Liver (tissue), 3 donors: ENCODE results near the gene GVQW3.

Experiments
- ATF3 ChIP-seq: IDR thresholded peaks from 2 replicates; pipeline ENCODE4 v1.6.1; 2016; ENCODE audit warnings: antibody characterized with exemption
- CTCF ChIP-seq: fragments of 150-350 bp; IDR thresholded peaks from 2 replicates; pipeline ENCODE4 v1.5.1; 2017; ENCODE audit warnings: improper control_type of control experiment, low read depth, low read length; ENCODE audit not compliant: missing input control
- FOXA1 ChIP-seq: IDR thresholded peaks from 2 replicates; pipeline ENCODE4 v1.6.1; 2016; ENCODE audit warnings: antibody characterized with exemption
- HNF4A ChIP-seq, 2 donors: conservative IDR thresholded peaks; 2 replicates each; pipeline ENCODE4 v1.6.1; 2016; ENCODE audit warnings: antibody characterized with exemption in 2 of 2, mild to moderate bottlenecking in 2 of 2
- MAX ChIP-seq: IDR thresholded peaks from 2 replicates; pipeline ENCODE4 v1.6.1; 2016; ENCODE audit warnings: antibody characterized with exemption
- ZBTB33 ChIP-seq: IDR thresholded peaks from 2 replicates; pipeline ENCODE4 v1.6.1; 2016; ENCODE audit warnings: antibody characterized with exemption
- donor health status: healthy.
- donor health status: healthy.

- no peak for TF ChIP-seq MAX
- no peak for TF ChIP-seq CTCF
- no peak for TF ChIP-seq ZBTB33
- no peak for TF ChIP-seq HNF4A (conservative IDR thresholded peaks at IDR 0.05)
- no peak for TF ChIP-seq ATF3
- no peak for TF ChIP-seq FOXA1
Observed at GRCh38 chr11:76376746-76377558, 4.2 kb upstream of the GVQW3 start.
